GM12878 (cell line): ENCODE results near the gene BUB1. TPM values are rescaled to one million over a fixed set of nuclear protein-coding genes. Genes with fewer than 3 reads are reported as not detected.

ENCODE experiments used
- ATAC-seq: fragments of 200-7000 bp; cut with Tn5 transposase; 3 replicates; pipeline ENCODE4 v1.9.1; 2020; ENCODE audit warnings: mild to moderate bottlenecking, moderate library complexity
- BruUV-seq: library from RNA; stranded (reverse); fragments of 400-500 nt; replicated peaks from 2 replicates; lab custom pipeline; 2021; lab: Mats Ljungman, UMichigan
- CTCF ChIA-PET: fragments of 300-600 bp; sonication (Branson Sonifier 250); formaldehyde crosslinking; extraction: SDS; loops from one replicate; lab custom pipeline; 2021; ENCODE audit warnings: inconsistent platforms; lab: Yijun Ruan, JAX
- POLR2A ChIA-PET: fragments of 350-600 bp; formaldehyde crosslinking; extraction: SDS; loops from one replicate; lab custom pipeline; 2021; ENCODE audit warnings: inconsistent platforms; lab: Charles Lee
- RAD21 ChIA-PET: fragments of 300-600 bp; sonication (Branson Sonifier 250); formaldehyde crosslinking; loops from one replicate; lab custom pipeline; 2023; ENCODE audit warnings: antibody characterized with exemption; ENCODE audit not compliant: unreplicated experiment; lab: Charles Lee
- SMC1A ChIA-PET: fragments of 300-600 bp; sonication (Branson Sonifier 250); formaldehyde crosslinking; loops from one replicate; lab custom pipeline; 2023; ENCODE audit not compliant: unreplicated experiment, uncharacterized antibody; lab: Charles Lee
- DNase-seq: peaks from one replicate; pipeline ENCODE4 v3.0.0-alpha.2; 2011; ENCODE audit warnings: low read depth, low spot score
- FAIRE-seq: peaks from 3 replicates; lab custom pipeline; 2011; peaks lifted over from hg19 to GRCh38; lab: Jason Lieb, UNC
- H2AFZ ChIP-seq: 2 replicates; pipeline ENCODE4 v1.6.0; 2011; ENCODE audit warnings: low read depth, low read length, control low read depth; ENCODE audit not compliant: control insufficient read depth
- H3K27ac ChIP-seq: 2 replicates; pipeline ENCODE4 v1.5.1; 2011; ENCODE audit warnings: control low read depth; ENCODE audit not compliant: control insufficient read depth, insufficient read depth
- H3K27me3 ChIP-seq, 2 experiments: replicated peaks in 1 of 2; 2 replicates each; pipeline versions ENCODE4 v1.6.0 to v1.6.1; 2011; ENCODE audit warnings: low read length in 1 of 2; ENCODE audit not compliant: control insufficient read depth in 2 of 2, insufficient read depth in 2 of 2
- H3K36me3 ChIP-seq, 2 experiments: 2 replicates each; pipeline ENCODE4 v1.5.1; 2011; ENCODE audit warnings: low read length in 1 of 2; ENCODE audit not compliant: control insufficient read depth in 2 of 2, insufficient read depth in 2 of 2
- H3K4me1 ChIP-seq: 2 replicates; pipeline ENCODE4 v1.6.1; 2011; ENCODE audit warnings: mild to moderate bottlenecking, low read length, moderate library complexity, mixed read lengths; ENCODE audit not compliant: control insufficient read depth, insufficient read depth
- H3K4me2 ChIP-seq: 2 replicates; pipeline ENCODE4 v1.6.0; 2011; ENCODE audit warnings: control low read depth; ENCODE audit not compliant: control insufficient read depth, insufficient read depth
- H3K4me3 ChIP-seq: fragments of 200-600 bp; sonication (generic); 2 replicates; pipeline ENCODE4 v1.5.1; 2016
- H3K79me2 ChIP-seq: 2 replicates; pipeline ENCODE4 v1.6.0; 2011; ENCODE audit warnings: low read length; ENCODE audit not compliant: control insufficient read depth, insufficient read depth
- H3K9ac ChIP-seq: 2 replicates; pipeline ENCODE4 v1.8.0; 2011; ENCODE audit warnings: low read length, control low read depth, mixed read lengths; ENCODE audit not compliant: control insufficient read depth, insufficient read depth
- H3K9me3 ChIP-seq: replicated peaks from 3 replicates; pipeline ENCODE4 v1.5.1; 2011; ENCODE audit warnings: mild to moderate bottlenecking, low read length; ENCODE audit not compliant: control insufficient read depth, insufficient read depth
- H4K20me1 ChIP-seq: 2 replicates; pipeline ENCODE4 v1.6.0; 2011; ENCODE audit not compliant: control insufficient read depth, insufficient read depth
- ASH2L ChIP-seq: fragments of 300-600, 200-600 bp; sonication (generic); IDR thresholded peaks from 2 replicates; pipeline ENCODE4 v1.6.1; 2017; ENCODE audit warnings: low read depth, mild to moderate bottlenecking, borderline replicate concordance
- BACH1 ChIP-seq: fragments of 450-650 bp; IDR thresholded peaks from 2 replicates; pipeline ENCODE4 v1.6.1; 2017; ENCODE audit warnings: mild to moderate bottlenecking, borderline replicate concordance
- CBFB ChIP-seq: IDR thresholded peaks from 2 replicates; pipeline ENCODE4 v1.6.1; 2016; ENCODE audit warnings: antibody characterized with exemption, low read depth
- EP300 ChIP-seq, 2 experiments: fragments of 150-350 bp in 1 of 2; IDR thresholded peaks; 2 replicates each; pipeline ENCODE4 v1.6.1; 2011 to 2012; ENCODE audit warnings: low read depth in 2 of 2, low read length in 2 of 2, borderline replicate concordance in 1 of 2, improper control_type of control experiment in 1 of 2, inconsistent platforms in 1 of 2; ENCODE audit not compliant: control insufficient read depth in 1 of 2
- ESRRA ChIP-seq: IDR thresholded peaks from 2 replicates; pipeline ENCODE4 v1.6.1; 2012; ENCODE audit warnings: mild to moderate bottlenecking, low read length, improper control_type of control experiment
- FOXK2 ChIP-seq: fragments of 450-650 bp; IDR thresholded peaks from 2 replicates; pipeline ENCODE4 v1.6.1; 2017; ENCODE audit warnings: mild to moderate bottlenecking, moderate library complexity
- NFYB ChIP-seq: IDR thresholded peaks from 2 replicates; pipeline ENCODE4 v1.6.1; 2011; ENCODE audit warnings: low read depth, mild to moderate bottlenecking, low read length, improper control_type of control experiment, moderate library complexity; ENCODE audit not compliant: insufficient read depth
- PAX8 ChIP-seq: fragments of 450-650 bp; IDR thresholded peaks from 2 replicates; pipeline ENCODE4 v1.6.1; 2017; ENCODE audit warnings: mild to moderate bottlenecking, moderate library complexity
- RELA ChIP-seq: fragments of 450-650 bp; IDR thresholded peaks from 2 replicates; pipeline ENCODE4 v1.8.0; 2014; ENCODE audit warnings: borderline replicate concordance; ENCODE audit not compliant: partially characterized antibody
- RFX5 ChIP-seq: IDR thresholded peaks from 2 replicates; pipeline ENCODE4 v1.6.1; 2011; ENCODE audit warnings: low read depth, low read length, improper control_type of control experiment
- SMC3 ChIP-seq: IDR thresholded peaks from 2 replicates; pipeline ENCODE4 v1.6.1; 2011; ENCODE audit warnings: low read length, improper control_type of control experiment, borderline replicate concordance
- WGBS: methylation state at CpG from one replicate; pipeline ENCODE4 v1.1.6; 2016; ENCODE audit warnings: low lambda C conversion rate; ENCODE audit not compliant: insufficient replicate concordance, insufficient coverage; ENCODE audit errors: missing lambda C conversion rate; 5-methylcytosine and 5-hydroxymethylcytosine counted together
- in situ Hi-C: fragments of 300-500 bp; cut with MboI; formaldehyde crosslinking; loops from 9 replicates; pipeline ENCODE4 v1.14.3; 2018; ENCODE audit warnings: mixed read lengths
- intact Hi-C: fragments of 100-400 bp; cut with micrococcal nuclease; formaldehyde crosslinking; loops from one replicate; pipeline ENCODE4 v1.14.2; 2022; ENCODE audit not compliant: unreplicated experiment
- polyA plus RNA-seq, 11 experiments: library from polyadenylated mRNA; depleted of rRNA in 4 of 11; unstranded in 6 of 11; stranded (reverse) in 5 of 11; fragments of >200 nt; fragmentation: Nextera tagmentation in 4 of 11; fragmentation: Illumina TruSeq in 1 of 11; extraction: Ambion mirVana in 4 of 11; extraction: Trizol in 1 of 11; gene quantifications; 1 replicate in 1 of 11; 2 replicates in 10 of 11; pipeline versions ENCODE4 v1.2.1 to v1.2.3, GENCODE V29; 2011 to 2016; ENCODE audit warnings: inconsistent platforms in 2 of 11, missing spikeins in 2 of 11, low read depth in 1 of 11
- total RNA-seq, 4 experiments: library from RNA; depleted of rRNA in 3 of 4; stranded (reverse); fragments of >200 nt in 3 of 4; fragmentation: Illumina TruSeq in 1 of 4; extraction: Trizol in 1 of 4; gene quantifications; 2 replicates each; pipeline versions ENCODE4 v1.2.1 to v1.2.3, GENCODE V29; 2013 to 2021
- TF ChIP-seq, protein P1 (sequence below): fragments of 450-650 bp; IDR thresholded peaks from 2 replicates; pipeline ENCODE4 v1.6.1; 2017; ENCODE audit warnings: low read depth, mild to moderate bottlenecking, moderate library complexity
- TF ChIP-seq, protein P2 (sequence below): fragments of 150-350 bp; IDR thresholded peaks from 2 replicates; pipeline ENCODE4 v1.6.1; 2014; ENCODE audit warnings: mild to moderate bottlenecking, low read depth, low read length
- TF ChIP-seq, protein P3 (sequence below): IDR thresholded peaks from 2 replicates; pipeline ENCODE4 v1.6.1; 2011; ENCODE audit warnings: low read depth, mild to moderate bottlenecking, low read length, moderate library complexity, borderline replicate concordance; ENCODE audit errors: extremely low read depth
- TF ChIP-seq, protein P4 (sequence below): IDR thresholded peaks from 2 replicates; pipeline ENCODE4 v1.6.1; 2011; ENCODE audit warnings: borderline replicate concordance, low read depth, mild to moderate bottlenecking, moderate library complexity, low read length; ENCODE audit not compliant: insufficient read depth, poor library complexity, severe bottlenecking

The BUB1 gene
- total and polyA plus RNA-seq, 10 of the 15 experiments (the other 5 are each of a cell fraction or from before 2014, with no cell fraction given) = 52.4 to 142 (median 88.9) TPM

DNA sequence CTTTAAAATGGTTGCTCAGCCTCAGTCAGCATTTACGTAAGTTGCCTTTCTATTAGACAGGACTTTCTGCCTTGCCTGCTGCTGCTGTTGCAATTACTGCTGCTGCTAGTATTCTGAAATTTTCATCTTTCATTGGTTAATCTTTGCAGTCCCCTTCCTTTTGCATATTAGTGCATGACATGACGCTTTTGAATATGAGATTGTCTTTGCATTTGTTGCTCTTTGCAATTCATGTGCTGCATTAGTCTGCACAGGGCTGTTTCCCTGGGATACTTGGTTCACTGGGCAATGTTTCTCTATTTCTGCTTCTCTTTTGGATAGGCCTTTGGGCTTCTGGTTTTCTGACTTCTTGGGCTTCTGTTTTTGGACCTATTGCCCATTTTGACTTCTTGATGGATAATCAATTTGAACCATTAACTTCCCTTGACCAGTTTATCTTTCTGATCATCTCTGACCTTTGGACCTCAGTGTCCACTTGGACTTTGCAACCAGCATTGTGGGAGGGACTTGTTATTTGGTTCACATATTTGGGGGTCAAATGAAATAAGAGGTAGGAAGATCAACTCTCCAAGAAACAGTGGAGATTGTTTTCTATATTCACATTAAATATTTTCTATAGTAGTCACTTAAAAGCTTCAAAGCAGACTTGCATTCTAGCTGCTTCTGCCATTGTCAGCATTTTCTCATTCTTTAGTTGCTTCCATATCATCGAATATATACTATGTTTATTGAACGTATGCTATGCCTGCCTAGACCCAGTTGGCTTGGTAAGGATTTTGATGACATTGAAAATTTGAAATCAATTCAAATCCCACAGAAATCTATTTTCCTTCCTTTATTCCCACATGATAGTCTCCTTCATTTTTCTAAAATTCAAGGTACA lies 12.5 kb upstream of the BUB1 start (continued):
- TF ChIP-seq FOXK2 (no peak), EP300 (IDR thresholded peaks at IDR 0.05; ENCODE audit: borderline replicate concordance in 1 of 2, control insufficient read depth in 1 of 2, low read depth in 2 of 2, low read length in 2 of 2) (no peak)
- TF ChIP-seq, protein P1, sequence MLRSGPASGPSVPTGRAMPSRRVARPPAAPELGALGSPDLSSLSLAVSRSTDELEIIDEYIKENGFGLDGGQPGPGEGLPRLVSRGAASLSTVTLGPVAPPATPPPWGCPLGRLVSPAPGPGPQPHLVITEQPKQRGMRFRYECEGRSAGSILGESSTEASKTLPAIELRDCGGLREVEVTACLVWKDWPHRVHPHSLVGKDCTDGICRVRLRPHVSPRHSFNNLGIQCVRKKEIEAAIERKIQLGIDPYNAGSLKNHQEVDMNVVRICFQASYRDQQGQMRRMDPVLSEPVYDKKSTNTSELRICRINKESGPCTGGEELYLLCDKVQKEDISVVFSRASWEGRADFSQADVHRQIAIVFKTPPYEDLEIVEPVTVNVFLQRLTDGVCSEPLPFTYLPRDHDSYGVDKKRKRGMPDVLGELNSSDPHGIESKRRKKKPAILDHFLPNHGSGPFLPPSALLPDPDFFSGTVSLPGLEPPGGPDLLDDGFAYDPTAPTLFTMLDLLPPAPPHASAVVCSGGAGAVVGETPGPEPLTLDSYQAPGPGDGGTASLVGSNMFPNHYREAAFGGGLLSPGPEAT = no peak
- TF ChIP-seq, protein P2, sequence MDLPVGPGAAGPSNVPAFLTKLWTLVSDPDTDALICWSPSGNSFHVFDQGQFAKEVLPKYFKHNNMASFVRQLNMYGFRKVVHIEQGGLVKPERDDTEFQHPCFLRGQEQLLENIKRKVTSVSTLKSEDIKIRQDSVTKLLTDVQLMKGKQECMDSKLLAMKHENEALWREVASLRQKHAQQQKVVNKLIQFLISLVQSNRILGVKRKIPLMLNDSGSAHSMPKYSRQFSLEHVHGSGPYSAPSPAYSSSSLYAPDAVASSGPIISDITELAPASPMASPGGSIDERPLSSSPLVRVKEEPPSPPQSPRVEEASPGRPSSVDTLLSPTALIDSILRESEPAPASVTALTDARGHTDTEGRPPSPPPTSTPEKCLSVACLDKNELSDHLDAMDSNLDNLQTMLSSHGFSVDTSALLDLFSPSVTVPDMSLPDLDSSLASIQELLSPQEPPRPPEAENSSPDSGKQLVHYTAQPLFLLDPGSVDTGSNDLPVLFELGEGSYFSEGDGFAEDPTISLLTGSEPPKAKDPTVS = no peak
- TF ChIP-seq, all 136 proteins: peak for 0

DNA sequence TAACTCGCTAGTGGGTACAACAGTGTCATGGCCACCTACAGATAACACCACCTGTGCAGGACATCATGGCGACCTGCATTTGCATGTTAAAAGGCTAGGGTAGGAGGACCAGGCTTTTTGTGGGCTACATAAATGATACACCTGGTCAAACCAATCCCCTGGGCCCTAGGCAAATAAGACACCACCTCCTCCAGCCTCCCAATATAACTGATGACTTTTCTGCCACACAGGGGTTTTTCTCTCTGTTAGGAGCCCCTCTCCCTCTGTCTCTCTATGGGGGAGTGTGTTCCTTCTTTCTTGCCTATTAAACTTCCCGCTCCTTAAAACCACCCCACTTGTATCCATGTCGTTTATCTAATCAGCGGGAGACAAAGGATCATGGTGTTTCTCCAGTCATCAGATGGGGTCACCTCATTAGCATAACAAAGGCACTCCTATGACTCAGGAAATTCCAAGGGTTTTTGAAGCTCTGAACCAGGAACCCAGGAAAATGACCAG lies 10.8 kb upstream of the BUB1 start:
- ChIA-PET SMC1A (interaction anchor here (0.6 to 1.4 kb wide), 4 partner anchors 11 to 166 kb away, joined by 3 to 4 read pairs (median 4); partner anchors contain the start of gene BUB1), RAD21 (no interaction called here), CTCF (interaction anchor here (0.8 kb wide), 1 partner anchor 67 kb away, joined by 3 read pairs; no protein-coding TSS in a partner anchor), POLR2A (interaction anchor here (0.9 to 1.5 kb wide), 4 partner anchors 9 to 16 kb away, joined by 3 to 6 read pairs (median 4); partner anchors contain the start of gene BUB1)
- Histone ChIP-seq H3K9ac (no peak overlapping the region), H4K20me1 (no peaks in the 10 kb centered on the region), H3K4me3 (no peak overlapping the region), H3K36me3 (no peaks in the 10 kb centered on the region), H3K9me3 (peaks cover 2% of the 10 kb centered on the region; the same call in 2 of the 3 replicates), H3K4me2 (no peak overlapping the region), H3K27ac (no peak overlapping the region), H3K27me3 (no peaks in the 10 kb centered on the region), H3K4me1 (no peaks in the 10 kb centered on the region), H2AFZ (no peak overlapping the region), H3K79me2 (no peaks in the 10 kb centered on the region)
- intact Hi-C loops (no loop called here), in situ Hi-C loops (loop anchor here (10.0 kb wide), 1 partner anchor 56 kb away; no protein-coding TSS in a partner anchor)
- no TSS peak for BruUV-seq
- DNase-seq = no peak
- 75% methylated on average over 5 of the region's 5 CpGs for WGBS
- ATAC-seq = no peak
- FAIRE-seq = no peak
- no peak for TF ChIP-seq RELA
- TF ChIP-seq, protein P3, sequence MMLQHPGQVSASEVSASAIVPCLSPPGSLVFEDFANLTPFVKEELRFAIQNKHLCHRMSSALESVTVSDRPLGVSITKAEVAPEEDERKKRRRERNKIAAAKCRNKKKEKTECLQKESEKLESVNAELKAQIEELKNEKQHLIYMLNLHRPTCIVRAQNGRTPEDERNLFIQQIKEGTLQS = no peak
- TF ChIP-seq ESRRA = no peak
- no peak for TF ChIP-seq NFYB
- TF ChIP-seq SMC3 = no peak
- TF ChIP-seq CBFB = no peak
- TF ChIP-seq ASH2L = no peak
- TF ChIP-seq BACH1 = no peak
- TF ChIP-seq PAX8 = no peak
- TF ChIP-seq, protein P4, sequence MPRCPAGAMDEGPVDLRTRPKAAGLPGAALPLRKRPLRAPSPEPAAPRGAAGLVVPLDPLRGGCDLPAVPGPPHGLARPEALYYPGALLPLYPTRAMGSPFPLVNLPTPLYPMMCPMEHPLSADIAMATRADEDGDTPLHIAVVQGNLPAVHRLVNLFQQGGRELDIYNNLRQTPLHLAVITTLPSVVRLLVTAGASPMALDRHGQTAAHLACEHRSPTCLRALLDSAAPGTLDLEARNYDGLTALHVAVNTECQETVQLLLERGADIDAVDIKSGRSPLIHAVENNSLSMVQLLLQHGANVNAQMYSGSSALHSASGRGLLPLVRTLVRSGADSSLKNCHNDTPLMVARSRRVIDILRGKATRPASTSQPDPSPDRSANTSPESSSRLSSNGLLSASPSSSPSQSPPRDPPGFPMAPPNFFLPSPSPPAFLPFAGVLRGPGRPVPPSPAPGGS = no peak
- no peak for TF ChIP-seq RFX5
